HepG2 (cell line): ENCODE measurements around the gene IPO8. TPM values are rescaled to one million over a fixed set of nuclear protein-coding genes. Genes with fewer than 3 reads are reported as not detected.

Experiments used
- ARNTL ChIP-seq: sonication (generic); formaldehyde crosslinking; IDR thresholded peaks from 2 replicates; pipeline ENCODE4 v1.4.0; 2020; ENCODE audit warnings: mild to moderate bottlenecking, missing genetic modification reagents
- ATAD3A ChIP-seq: sonication (generic); formaldehyde crosslinking; IDR thresholded peaks from 2 replicates; pipeline ENCODE4 v1.4.0; 2020; ENCODE audit warnings: missing genetic modification reagents
- CBX2 ChIP-seq, 2 experiments: fragments of 200-600 bp in 1 of 2; sonication (generic); formaldehyde crosslinking in 1 of 2; IDR thresholded peaks; 2 replicates each; pipeline versions ENCODE4 v1.7.0 to v1.8.1; 2018 to 2022; ENCODE audit warnings: low read depth in 2 of 2, low read length in 1 of 2, mild to moderate bottlenecking in 1 of 2, missing genetic modification reagents in 1 of 2
- KDM4B ChIP-seq: sonication (generic); formaldehyde crosslinking; IDR thresholded peaks from 2 replicates; pipeline ENCODE4 v1.4.0; 2020; ENCODE audit warnings: missing genetic modification reagents
- KMT2A ChIP-seq: sonication (generic); formaldehyde crosslinking; IDR thresholded peaks from 2 replicates; pipeline ENCODE4 v1.4.0; 2020; ENCODE audit warnings: missing genetic modification reagents
- LCORL ChIP-seq, 2 experiments: fragments of 450-650 bp in 1 of 2; sonication (generic) in 1 of 2; formaldehyde crosslinking in 1 of 2; IDR thresholded peaks; 2 replicates each; pipeline versions ENCODE4 v1.5.0 to v1.6.1; 2017 to 2020; ENCODE audit warnings: antibody characterized with exemption in 1 of 2, missing genetic modification reagents in 1 of 2
- MLXIP ChIP-seq: sonication (generic); formaldehyde crosslinking; IDR thresholded peaks from 2 replicates; pipeline ENCODE4 v1.9.0; 2021; ENCODE audit warnings: missing genetic modification reagents, borderline replicate concordance
- NCOA1 ChIP-seq: sonication (generic); formaldehyde crosslinking; IDR thresholded peaks from 2 replicates; pipeline ENCODE4 v1.9.0; 2021; ENCODE audit warnings: missing genetic modification reagents
- NFE2L2 ChIP-seq: fragments of 150-350 bp; IDR thresholded peaks from 2 replicates; pipeline ENCODE4 v1.6.1; 2014; ENCODE audit warnings: low read length
- NFIC ChIP-seq: IDR thresholded peaks from 2 replicates; pipeline ENCODE4 v1.6.1; 2012; ENCODE audit warnings: mild to moderate bottlenecking, low read length, inconsistent platforms
- PCBP1 ChIP-seq: fragments of 200-400 bp; formaldehyde crosslinking; IDR thresholded peaks from 2 replicates; pipeline ENCODE4 v1.6.1; 2017; ENCODE audit warnings: mild to moderate bottlenecking, low read depth, low read length, borderline replicate concordance
- RAD21 ChIP-seq: fragments of 450-650 bp; formaldehyde crosslinking; IDR thresholded peaks from 2 replicates; pipeline ENCODE4 v1.5.0; 2020; ENCODE audit warnings: mild to moderate bottlenecking
- SALL1 ChIP-seq: sonication (generic); formaldehyde crosslinking; IDR thresholded peaks from 2 replicates; pipeline ENCODE4 v1.8.0; 2022; ENCODE audit warnings: mild to moderate bottlenecking, missing genetic modification reagents
- SMAD1 ChIP-seq: sonication (generic); formaldehyde crosslinking; IDR thresholded peaks from 2 replicates; pipeline ENCODE4 v1.4.0; 2020; ENCODE audit warnings: missing genetic modification reagents, low read depth, mild to moderate bottlenecking, borderline replicate concordance
- SUZ12 ChIP-seq: fragments of 150-350 bp; IDR thresholded peaks from 2 replicates; pipeline ENCODE4 v1.6.1; 2014; ENCODE audit warnings: low read depth, low read length
- TCF7 ChIP-seq: sonication (generic); IDR thresholded peaks from 2 replicates; pipeline ENCODE4 v1.6.1; 2016; ENCODE audit warnings: antibody characterized with exemption, low read depth
- U2AF2 ChIP-seq: fragments of 200-400 bp; formaldehyde crosslinking; IDR thresholded peaks from 2 replicates; pipeline ENCODE4 v1.6.1; 2017; ENCODE audit warnings: low read depth, mild to moderate bottlenecking, low read length
- ZNF282 ChIP-seq: fragments of 450-650 bp; IDR thresholded peaks from 2 replicates; pipeline ENCODE4 v1.6.1; 2018; ENCODE audit not compliant: partially characterized antibody
- ZNF441 ChIP-seq: sonication (generic); formaldehyde crosslinking; IDR thresholded peaks from 2 replicates; pipeline ENCODE4 v1.7.0; 2021; ENCODE audit warnings: missing genetic modification reagents, borderline replicate concordance
- ZNF496 ChIP-seq: sonication (generic); formaldehyde crosslinking; IDR thresholded peaks from 2 replicates; pipeline ENCODE4 v1.8.1; 2023; ENCODE audit warnings: mild to moderate bottlenecking, moderate library complexity, missing genetic modification reagents; ENCODE audit not compliant: insufficient replicate concordance
- ZNF547 ChIP-seq: sonication (generic); formaldehyde crosslinking; IDR thresholded peaks from 2 replicates; pipeline ENCODE4 v1.5.1; 2020; ENCODE audit warnings: mild to moderate bottlenecking, missing genetic modification reagents
- ZNF652 ChIP-seq: IDR thresholded peaks from 2 replicates; pipeline ENCODE4 v1.6.1; 2016; ENCODE audit warnings: low read depth, borderline replicate concordance
- ZNF737 ChIP-seq: sonication (generic); formaldehyde crosslinking; IDR thresholded peaks from 2 replicates; pipeline ENCODE4 v1.5.0; 2020; ENCODE audit warnings: missing genetic modification reagents, mild to moderate bottlenecking, borderline replicate concordance
- ZSCAN30 ChIP-seq: sonication (generic); formaldehyde crosslinking; IDR thresholded peaks from 2 replicates; pipeline ENCODE4 v1.5.0; 2020; ENCODE audit warnings: mild to moderate bottlenecking, missing genetic modification reagents
- polyA plus RNA-seq, 8 experiments: library from polyadenylated mRNA; depleted of rRNA in 3 of 8; stranded (reverse) in 7 of 8; unstranded in 1 of 8; fragments of >200 nt; fragmentation: Illumina TruSeq in 4 of 8; extraction: Trizol in 4 of 8; gene quantifications; 2 replicates each; pipeline versions ENCODE4 v1.2.1 to v1.2.3, GENCODE V29; 2011 to 2016; ENCODE audit warnings: low read depth in 4 of 8, missing spikeins in 1 of 8, mixed read lengths in 1 of 8; ENCODE audit not compliant: insufficient read depth in 1 of 8
- total RNA-seq, 5 experiments: library from RNA; depleted of rRNA; stranded (reverse); fragments of >200 nt; fragmentation: Illumina TruSeq; extraction: Trizol; gene quantifications; 2 replicates each; pipeline ENCODE4 v1.2.3, GENCODE V29; 2016; ENCODE audit warnings: low read depth in 1 of 5
- TF ChIP-seq, protein P1 (sequence below): sonication (generic); formaldehyde crosslinking; IDR thresholded peaks from 2 replicates; pipeline ENCODE4 v1.4.0; 2020; ENCODE audit warnings: mild to moderate bottlenecking, missing genetic modification reagents
- TF ChIP-seq, protein P2 (sequence below): sonication (generic); formaldehyde crosslinking; IDR thresholded peaks from 2 replicates; pipeline ENCODE4 v1.4.0; 2020; ENCODE audit warnings: missing genetic modification reagents; ENCODE audit errors: not compliant biosample characterization

IPO8 gene
- total and polyA plus RNA-seq, 2 of the 13 experiments (the other 11 are each of a cell fraction or from before 2014, with no cell fraction given): 6.3 to 21.8 TPM

- TF ChIP-seq PCBP1 (no peak), NFE2L2 (no peak), ZNF496 (CRISPR knock-in tag) (no peak), ZNF441 (0 out of 2 replicates have a peak, but pooled peaks have one; percentile 24), KMT2A (peak; percentile 88), CBX2 (IDR thresholded peaks at IDR 0.05; ENCODE audit: low read depth, low read length) (no peak), CBX2 (CRISPR knock-in tag; IDR thresholded peaks at IDR 0.05; ENCODE audit: low read depth) (no peak), ARNTL (no peak), ZSCAN30 (CRISPR knock-in tag) (0 out of 2 replicates have a peak, but pooled peaks have one; percentile 60), ZNF547 (CRISPR knock-in tag) (peak; percentile 54; the same call in 1 of the 2 replicates), ZNF737 (CRISPR knock-in tag) (no peak; the same call in 1 of the 2 replicates), ATAD3A (CRISPR knock-in tag) (no peak), ZNF282 (no peak), NFIC (no peak), SALL1 (peak; percentile 68), NCOA1 (CRISPR knock-in tag) (0 out of 2 replicates have a peak, but pooled peaks have one; percentile 8), LCORL (IDR thresholded peaks at IDR 0.05) (no peak), LCORL (CRISPR knock-in tag; IDR thresholded peaks at IDR 0.05) (no peak; the same call in 1 of the 2 replicates), SUZ12 (no peak), TCF7 (no peak), U2AF2 (0 out of 2 replicates have a peak, but pooled peaks have one; percentile 79), MLXIP (CRISPR knock-in tag) (peak; percentile 35; the same call in 1 of the 2 replicates), ZNF652 (no peak), SMAD1 (CRISPR knock-in tag) (peak; percentile 68; the same call in 1 of the 2 replicates), KDM4B (CRISPR knock-in tag) (no peak), RAD21 (CRISPR knock-in tag) (no peak)
- TF ChIP-seq, protein P1, sequence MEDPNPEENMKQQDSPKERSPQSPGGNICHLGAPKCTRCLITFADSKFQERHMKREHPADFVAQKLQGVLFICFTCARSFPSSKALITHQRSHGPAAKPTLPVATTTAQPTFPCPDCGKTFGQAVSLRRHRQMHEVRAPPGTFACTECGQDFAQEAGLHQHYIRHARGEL: no peak
- TF ChIP-seq, protein P2, sequence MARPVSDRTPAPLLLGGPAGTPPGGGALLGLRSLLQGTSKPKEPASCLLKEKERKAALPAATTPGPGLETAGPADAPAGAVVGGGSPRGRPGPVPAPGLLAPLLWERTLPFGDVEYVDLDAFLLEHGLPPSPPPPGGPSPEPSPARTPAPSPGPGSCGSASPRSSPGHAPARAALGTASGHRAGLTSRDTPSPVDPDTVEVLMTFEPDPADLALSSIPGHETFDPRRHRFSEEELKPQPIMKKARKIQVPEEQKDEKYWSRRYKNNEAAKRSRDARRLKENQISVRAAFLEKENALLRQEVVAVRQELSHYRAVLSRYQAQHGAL (CRISPR knock-in tag): no peak
Measured at GRCh38 chr12:30695199-30696102, at the start of gene IPO8 (continued).
